Measurements from ENCODE around the gene TMX1. TPM values are rescaled to one million over a fixed set of nuclear protein-coding genes. Genes with fewer than 3 reads are reported as not detected.

TMX1 gene
- total and polyA plus RNA-seq, 3 donors from 2014 or later: 19.2 to 30.7 (median 19.5) TPM

DNA sequence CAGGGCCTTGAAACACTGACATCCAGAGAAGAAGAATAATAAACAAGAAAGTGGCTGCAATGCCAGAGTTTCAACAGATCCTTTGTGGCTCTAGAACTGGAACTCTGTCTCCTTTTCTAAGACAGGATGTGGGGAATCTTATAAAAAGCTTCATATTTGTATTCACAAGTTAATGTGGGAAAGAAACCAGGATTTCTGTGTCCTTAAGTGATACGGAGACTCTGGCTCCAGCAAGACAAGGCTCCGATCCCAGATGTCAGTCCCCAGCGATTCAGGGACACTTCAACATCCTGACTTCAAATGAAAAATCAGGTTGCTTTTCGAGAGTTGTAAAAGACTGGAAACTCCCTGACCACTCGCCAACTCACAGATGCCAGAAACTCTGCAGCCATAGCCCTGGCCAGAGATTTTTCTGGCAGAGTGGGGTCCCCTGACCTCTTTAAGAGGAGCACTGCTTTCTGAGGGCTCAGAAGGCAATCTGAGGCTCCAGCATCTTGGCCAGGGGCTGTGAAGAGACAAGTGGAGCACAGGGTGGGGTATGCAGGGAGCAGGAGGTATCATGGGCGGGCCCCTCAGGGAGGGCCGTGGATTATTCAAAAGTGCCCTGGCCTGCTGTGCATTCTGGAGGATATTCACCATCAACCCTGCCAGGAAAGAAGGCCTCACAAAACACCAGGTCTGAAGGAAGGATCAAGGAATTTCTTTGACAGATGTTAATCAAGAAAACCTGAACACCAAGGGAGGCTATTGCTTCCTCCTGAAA lies 53.3 kb downstream of the TMX1 start:
- Histone ChIP-seq H3K36me3 (ENCODE audit: low read depth, missing control alignments) (no peaks in the 10 kb centered on the region), H3K27ac (peak overlapping the region in 1 of 2 donors; percentile 7), H3K27me3 (no peaks in the 10 kb centered on the region), H3K4me1 (peaks cover 9% of the 10 kb centered on the region), H3K9me3 (no peaks in the 10 kb centered on the region), H3K4me3 (no peak overlapping the region)
- WGBS, 2 donors: 45 to 52% methylated on average over 6 to 7 of the region's 7 CpGs
- DNase-seq: peak; percentile 30
- intact Hi-C loops (cut with DNase I; ENCODE audit: low total_unique reads): no loop called here
- TF ChIP-seq, protein P1, sequence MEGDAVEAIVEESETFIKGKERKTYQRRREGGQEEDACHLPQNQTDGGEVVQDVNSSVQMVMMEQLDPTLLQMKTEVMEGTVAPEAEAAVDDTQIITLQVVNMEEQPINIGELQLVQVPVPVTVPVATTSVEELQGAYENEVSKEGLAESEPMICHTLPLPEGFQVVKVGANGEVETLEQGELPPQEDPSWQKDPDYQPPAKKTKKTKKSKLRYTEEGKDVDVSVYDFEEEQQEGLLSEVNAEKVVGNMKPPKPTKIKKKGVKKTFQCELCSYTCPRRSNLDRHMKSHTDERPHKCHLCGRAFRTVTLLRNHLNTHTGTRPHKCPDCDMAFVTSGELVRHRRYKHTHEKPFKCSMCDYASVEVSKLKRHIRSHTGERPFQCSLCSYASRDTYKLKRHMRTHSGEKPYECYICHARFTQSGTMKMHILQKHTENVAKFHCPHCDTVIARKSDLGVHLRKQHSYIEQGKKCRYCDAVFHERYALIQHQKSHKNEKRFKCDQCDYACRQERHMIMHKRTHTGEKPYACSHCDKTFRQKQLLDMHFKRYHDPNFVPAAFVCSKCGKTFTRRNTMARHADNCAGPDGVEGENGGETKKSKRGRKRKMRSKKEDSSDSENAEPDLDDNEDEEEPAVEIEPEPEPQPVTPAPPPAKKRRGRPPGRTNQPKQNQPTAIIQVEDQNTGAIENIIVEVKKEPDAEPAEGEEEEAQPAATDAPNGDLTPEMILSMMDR (IDR thresholded peaks at IDR 0.05): no peak
- TF ChIP-seq POLR2A (IDR thresholded peaks at IDR 0.05): no peak

DNA sequence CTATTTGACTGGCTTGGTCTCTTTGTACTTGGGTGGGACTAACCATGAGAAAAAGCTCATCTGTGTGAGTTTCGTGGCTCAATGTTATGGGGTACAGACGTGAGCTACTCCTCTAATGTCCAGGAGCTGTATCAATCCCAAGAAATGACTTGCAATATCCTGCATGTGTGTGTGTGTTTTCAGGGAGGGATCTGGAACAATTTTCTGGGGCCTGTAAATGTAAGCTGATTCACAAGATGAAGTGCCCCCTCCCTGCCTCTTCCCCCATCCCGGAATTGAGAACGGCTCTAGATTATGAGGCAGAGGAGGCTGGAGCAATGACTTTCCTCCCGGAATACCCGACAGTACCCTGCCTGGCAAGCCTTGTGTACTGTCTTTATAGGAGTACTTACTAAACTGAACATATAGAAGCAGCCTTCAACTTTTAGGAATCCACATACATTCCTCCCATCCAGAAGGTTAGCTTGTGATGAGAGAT lies 53.9 kb downstream of the TMX1 start:
- intact Hi-C loops (cut with DNase I; ENCODE audit: low total_unique reads): no loop called here
- Histone ChIP-seq H3K36me3 (ENCODE audit: low read depth, missing control alignments) (no peaks in the 10 kb centered on the region), H3K4me1 (peaks cover 9% of the 10 kb centered on the region), H3K4me3 (no peak overlapping the region), H3K27me3 (no peaks in the 10 kb centered on the region), H3K9me3 (no peaks in the 10 kb centered on the region), H3K27ac (peak overlapping the region in 1 of 2 donors; percentile 7)
- WGBS, 2 donors: 81 to 85% methylated on average over 6 of the region's 6 CpGs
- DNase-seq: no peak
- TF ChIP-seq, protein P1 (IDR thresholded peaks at IDR 0.05): no peak
- no peak for TF ChIP-seq POLR2A (IDR thresholded peaks at IDR 0.05)

DNA sequence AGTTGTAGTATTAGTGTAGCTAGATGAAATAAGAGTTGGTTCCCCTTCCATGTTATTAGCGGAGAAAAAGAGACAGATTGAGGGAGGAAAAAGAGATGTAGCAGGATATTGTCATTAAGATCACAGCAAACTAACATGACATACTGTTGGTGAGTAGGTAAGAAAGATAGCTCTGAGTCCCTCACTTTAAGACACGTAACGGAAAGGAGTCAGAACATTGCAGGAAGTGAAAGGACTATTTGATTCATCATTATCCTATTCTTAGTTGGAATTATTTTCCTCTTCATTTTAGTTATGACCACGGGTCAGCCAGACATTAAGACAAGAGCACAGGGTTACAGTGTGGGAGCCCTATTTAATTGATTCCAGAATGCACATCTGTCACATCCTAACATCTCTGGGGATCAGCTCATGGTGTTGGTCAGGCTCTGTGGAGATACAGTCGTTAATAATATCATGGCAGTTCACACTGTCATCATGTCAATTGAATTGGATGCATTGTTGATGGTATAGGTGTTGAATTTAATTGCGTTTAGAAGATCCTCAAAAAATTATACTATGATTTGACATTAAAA lies 55.0 kb downstream of the TMX1 start:
- no peak overlapping the region for H3K27ac ChIP-seq
- H3K4me3 ChIP-seq: no peak overlapping the region
- WGBS, 2 donors: 70 to 86% methylated on average over 6 of the region's 6 CpGs
- H3K36me3 ChIP-seq (ENCODE audit: low read depth, missing control alignments): no peaks in the 10 kb centered on the region
- peaks cover 9% of the 10 kb centered on the region for H3K4me1 ChIP-seq
- no peaks in the 10 kb centered on the region for H3K27me3 ChIP-seq
- no peak for DNase-seq
- no peak for TF ChIP-seq POLR2A (IDR thresholded peaks at IDR 0.05)
- TF ChIP-seq, protein P1 (IDR thresholded peaks at IDR 0.05): no peak
- intact Hi-C loops (cut with DNase I; ENCODE audit: low total_unique reads): no loop called here
- H3K9me3 ChIP-seq: no peaks in the 10 kb centered on the region

DNA sequence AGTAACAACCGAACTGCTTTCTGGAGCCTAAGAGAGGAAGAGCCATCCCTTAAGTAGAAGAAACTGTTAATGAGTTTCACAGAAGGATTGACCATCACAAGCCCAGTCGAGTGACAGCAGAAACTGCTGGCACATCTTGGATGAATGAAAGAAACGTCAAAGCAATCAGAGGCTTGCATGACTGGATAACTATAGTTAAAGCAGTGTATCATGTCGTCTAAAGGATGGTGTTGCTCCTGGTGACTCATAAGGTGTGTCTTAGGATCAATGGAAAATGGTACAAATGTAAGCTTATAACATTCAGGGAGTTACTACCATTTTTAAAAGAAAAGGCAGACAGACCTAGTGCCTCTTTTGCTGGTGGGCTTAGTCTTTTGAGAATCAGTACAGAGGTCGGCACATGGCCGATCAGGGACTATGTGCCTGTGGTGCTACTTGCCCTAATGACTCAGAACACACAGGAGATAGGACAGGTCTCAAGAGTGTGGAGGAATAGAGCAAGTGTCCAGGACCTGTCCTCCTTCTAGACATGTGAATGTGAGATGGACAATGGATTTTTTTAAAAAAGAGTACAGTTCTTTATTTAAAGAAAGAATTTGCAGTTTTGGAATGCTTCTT lies 55.7 kb downstream of the TMX1 start:
- H3K27me3 ChIP-seq: no peaks in the 10 kb centered on the region
- WGBS, 2 donors: 86 to 95% methylated on average over 6 of the region's 6 CpGs
- peaks cover 9% of the 10 kb centered on the region for H3K4me1 ChIP-seq
- no peak for DNase-seq
- no peak overlapping the region for H3K27ac ChIP-seq
- H3K36me3 ChIP-seq (ENCODE audit: low read depth, missing control alignments): no peaks in the 10 kb centered on the region
- intact Hi-C loops (cut with DNase I; ENCODE audit: low total_unique reads): no loop called here
- H3K9me3 ChIP-seq: no peaks in the 10 kb centered on the region
- TF ChIP-seq, protein P1 (IDR thresholded peaks at IDR 0.05): no peak
- no peak for TF ChIP-seq POLR2A (IDR thresholded peaks at IDR 0.05)
- H3K4me3 ChIP-seq: no peak overlapping the region

Data from testis (tissue), 3 donors.